K562 (cell line): Measurements from ENCODE around the gene SOX15. TPM values are rescaled to one million over a fixed set of nuclear protein-coding genes. Genes with fewer than 3 reads are reported as not detected.

Experiments
- CTCFL ChIP-seq: IDR thresholded peaks from 2 replicates; pipeline ENCODE4 v1.6.1; 2011; ENCODE audit warnings: borderline replicate concordance, low read depth, mild to moderate bottlenecking, moderate library complexity, low read length; ENCODE audit not compliant: insufficient read depth, poor library complexity, severe bottlenecking
- DACH1 ChIP-seq: fragments of 450-650 bp; IDR thresholded peaks from 2 replicates; pipeline ENCODE4 v1.6.1; 2018; ENCODE audit not compliant: partially characterized antibody
- FOXK2 ChIP-seq, 2 experiments: fragments of 450-650 bp; IDR thresholded peaks in 1 of 2; conservative IDR thresholded peaks in 1 of 2; 2 replicates each; pipeline ENCODE4 v1.6.1; 2016; ENCODE audit warnings: low read depth in 2 of 2, mild to moderate bottlenecking in 1 of 2
- GMEB1 ChIP-seq: fragments of 250-450 bp; sonication (Bioruptor Pico); IDR thresholded peaks from 2 replicates; pipeline ENCODE4 v1.4.0; 2020; ENCODE audit warnings: mild to moderate bottlenecking
- GTF2B ChIP-seq: IDR thresholded peaks from 2 replicates; pipeline ENCODE4 v1.6.1; 2011; ENCODE audit not compliant: insufficient read length; ENCODE audit errors: extremely low read depth
- NR2C2 ChIP-seq, 2 experiments: fragments of 200-800 bp in 1 of 2; sonication (Bioruptor generic) in 1 of 2; sonication (generic) in 1 of 2; formaldehyde crosslinking in 1 of 2; IDR thresholded peaks; 2 replicates each; pipeline versions ENCODE4 v1.6.1 to v1.8.0; 2016 to 2022; ENCODE audit warnings: mild to moderate bottlenecking in 1 of 2, missing compliant biosample characterization in 1 of 2, missing genetic modification characterization in 1 of 2, missing genetic modification reagents in 1 of 2
- NR2F6 ChIP-seq: fragments of 450-650 bp; formaldehyde crosslinking; IDR thresholded peaks from 2 replicates; pipeline ENCODE4 v1.4.0; 2020; ENCODE audit warnings: mild to moderate bottlenecking
- PTTG1 ChIP-seq: fragments of 450-650 bp; IDR thresholded peaks from 2 replicates; pipeline ENCODE4 v1.6.1; 2016; ENCODE audit warnings: low read depth, mild to moderate bottlenecking, missing genetic modification characterization, missing compliant biosample characterization
- SIN3A ChIP-seq, 2 experiments: fragments of 150-350 bp in 1 of 2; IDR thresholded peaks; 2 replicates each; pipeline ENCODE4 v1.6.1; 2011 to 2016; ENCODE audit warnings: borderline replicate concordance in 2 of 2, low read depth in 2 of 2, low read length in 2 of 2, mild to moderate bottlenecking in 2 of 2, moderate library complexity in 2 of 2; ENCODE audit not compliant: control insufficient read depth in 1 of 2
- SNRNP70 ChIP-seq: fragments of 200-400 bp; formaldehyde crosslinking; optimal IDR thresholded peaks from 2 replicates; pipeline ENCODE3; 2017; ENCODE audit warnings: low read depth, low read length
- TEAD2 ChIP-seq: fragments of 450-650 bp; IDR thresholded peaks from 2 replicates; pipeline ENCODE4 v1.6.1; 2016; ENCODE audit warnings: missing genetic modification characterization, control low read depth, missing compliant biosample characterization
- THAP12 ChIP-seq: fragments of 250-450 bp; sonication (Bioruptor Pico); IDR thresholded peaks from 2 replicates; pipeline ENCODE4 v1.9.0; 2021; ENCODE audit warnings: mild to moderate bottlenecking, inconsistent platforms
- THAP7 ChIP-seq: fragments of 250-450 bp; sonication (Bioruptor Pico); IDR thresholded peaks from 2 replicates; pipeline ENCODE4 v1.5.0; 2021
- UBTF ChIP-seq, 2 experiments: IDR thresholded peaks; 2 replicates each; pipeline ENCODE4 v1.6.1; 2012; ENCODE audit warnings: improper control_type of control experiment in 2 of 2, low read depth in 2 of 2, low read length in 2 of 2, borderline replicate concordance in 1 of 2
- ZNF133 ChIP-seq: fragments of 250-450 bp; sonication (Bioruptor Pico); IDR thresholded peaks from 2 replicates; pipeline ENCODE4 v1.4.0; 2020; ENCODE audit warnings: mild to moderate bottlenecking
- polyA plus RNA-seq, 8 experiments: library from polyadenylated mRNA; depleted of rRNA in 4 of 8; stranded (reverse) in 5 of 8; unstranded in 3 of 8; fragments of >200 nt; fragmentation: Nextera tagmentation in 2 of 8; fragmentation: Illumina TruSeq in 1 of 8; extraction: Ambion mirVana in 2 of 8; extraction: Trizol in 1 of 8; gene quantifications; 2 replicates each; pipeline versions ENCODE4 v1.2.1 to v1.2.3, GENCODE V29; 2011 to 2014; ENCODE audit warnings: inconsistent platforms in 1 of 8, missing spikeins in 1 of 8
- total RNA-seq, 7 experiments: library from RNA; depleted of rRNA in 6 of 7; stranded (reverse); fragments of >200 nt in 6 of 7; fragmentation: Illumina TruSeq in 2 of 7; extraction: Trizol in 2 of 7; gene quantifications; 2 replicates each; pipeline versions ENCODE4 v1.2.1 to v1.2.3, GENCODE V29; 2011 to 2021; ENCODE audit warnings: low replicate concordance in 1 of 7

The SOX15 gene
- total and polyA plus RNA-seq, 9 of the 15 experiments (the other 6 are each of a cell fraction or from before 2014, with no cell fraction given): 0.07 to 0.33 (median 0.19) TPM; not detected in 5

- no peak for TF ChIP-seq CTCFL
- TF ChIP-seq ZNF133 (CRISPR knock-in tag): no peak
- TF ChIP-seq NR2C2 (CRISPR knock-in tag; IDR thresholded peaks at IDR 0.05): no peak; the same call in 1 of the 2 replicates
- peak; percentile 64 for TF ChIP-seq NR2C2 (tag; IDR thresholded peaks at IDR 0.05)
- TF ChIP-seq UBTF (IDR thresholded peaks at IDR 0.05; ENCODE audit: borderline replicate concordance in 1 of 2, low read depth in 2 of 2, low read length in 2 of 2): no peak
- TF ChIP-seq PTTG1 (tag): no peak
- TF ChIP-seq FOXK2 (conservative IDR thresholded peaks at IDR 0.05 in 1 of 2, IDR thresholded peaks at IDR 0.05 in 1 of 2; ENCODE audit: low read depth in 2 of 2): peak; percentile 25 to 67; a peak in 1 of 4 replicates
- TF ChIP-seq NR2F6 (CRISPR knock-in tag): no peak
- peak; percentile 19 for TF ChIP-seq DACH1
- no peak for TF ChIP-seq GMEB1 (CRISPR knock-in tag)
- TF ChIP-seq TEAD2 (tag): no peak
- TF ChIP-seq SIN3A (IDR thresholded peaks at IDR 0.05; ENCODE audit: borderline replicate concordance in 2 of 2, control insufficient read depth in 1 of 2, low read depth in 2 of 2, low read length in 2 of 2): peak; percentile 89 to 93; a peak in 3 of 4 replicates
- TF ChIP-seq GTF2B: no peak
- no peak for TF ChIP-seq THAP7 (CRISPR knock-in tag)
- TF ChIP-seq THAP12 (CRISPR knock-in tag): no peak
- TF ChIP-seq SNRNP70: peak; percentile 27
Measured at GRCh38 chr17:7573324-7574080, 16.4 kb downstream of the SOX15 start (continued).
